GM13976 (cell line): ENCODE measurements around the gene BTN3A1.

Source experiments
- DNase-seq: peaks from one replicate; pipeline ENCODE4 v3.0.0; 2012; ENCODE audit warnings: low spot score
- CTCF ChIP-seq: IDR thresholded peaks from 2 replicates; pipeline ENCODE4 v1.5.1; 2012; ENCODE audit warnings: borderline replicate concordance, mild to moderate bottlenecking; ENCODE audit not compliant: insufficient read depth; ENCODE audit errors: extremely low read depth, missing control alignments, control extremely low read depth
- in situ Hi-C: fragments of 300-500 bp; cut with MboI; formaldehyde crosslinking; loops from one replicate; pipeline ENCODE4 v1.12.0; 2022; ENCODE audit warnings: low sequenced_read_pairs, mixed read lengths, inconsistent platforms; ENCODE audit not compliant: unreplicated experiment

The BTN3A1 gene

GRCh38 chr6:26360451-26361416, 41.3 kb upstream of the BTN3A1 start:
- no peak for DNase-seq
- TF ChIP-seq CTCF = no peak
- in situ Hi-C loops = no loop called here

GRCh38 chr6:26361544-26361943, 40.5 kb upstream of the BTN3A1 start:
- no peak for DNase-seq
- TF ChIP-seq CTCF = no peak
- in situ Hi-C loops = no loop called here

GRCh38 chr6:26362093-26362835, 39.8 kb upstream of the BTN3A1 start:
- in situ Hi-C loops = no loop called here
- no peak for TF ChIP-seq CTCF
- no peak for DNase-seq

GRCh38 chr6:26362836-26363220, 39.2 kb upstream of the BTN3A1 start:
- no peak for DNase-seq
- in situ Hi-C loops = no loop called here

GRCh38 chr6:26363882-26364701, 38.0 kb upstream of the BTN3A1 start:
- DNase-seq = no peak
- TF ChIP-seq CTCF = no peak
- in situ Hi-C loops = no loop called here

More at GRCh38 chr6:26362836-26363220, 39.2 kb upstream of the BTN3A1 start:
- no peak for TF ChIP-seq CTCF

- DNase-seq = no peak
- TF ChIP-seq CTCF = no peak
- in situ Hi-C loops = no loop called here
Measured at GRCh38 chr6:26365633-26365995, 36.5 kb upstream of the BTN3A1 start.
